Naive B cell (primary cell): ENCODE data around the gene FAM24B. TPM values are rescaled to one million over a fixed set of nuclear protein-coding genes. Genes with fewer than 3 reads are reported as not detected.
"Not testable (repeated sequence)": the region's sequence is repeated elsewhere in the genome, so short reads cannot be mapped to it uniquely, and the experiment has no call there.

ENCODE experiments used
- ATAC-seq, 2 donors: fragments of 150-1000 bp; cut with Tn5 transposase; 2 replicates each; pipeline ENCODE4 v1.10.0; 2021; ENCODE audit warnings: low read depth in 2 of 2, mild to moderate bottlenecking in 2 of 2, moderate library complexity in 2 of 2
- DNase-seq: peaks from one replicate; pipeline ENCODE4 v3.0.0; 2022
- H3K27ac Mint-ChIP-seq, 6 donors: one replicate each; pipeline ENCODE4 v1.8.0; 2020 to 2022; ENCODE audit warnings: mild to moderate bottlenecking in 6 of 6, mixed read lengths in 6 of 6, moderate library complexity in 5 of 6, inconsistent platforms in 2 of 6
- H3K27me3 Mint-ChIP-seq, 3 donors: one replicate each; pipeline ENCODE4 v1.8.0; 2021 to 2022; ENCODE audit warnings: mixed read lengths in 3 of 3, mild to moderate bottlenecking in 1 of 3
- H3K36me3 Mint-ChIP-seq, 2 donors: one replicate each; pipeline ENCODE4 v1.8.0; 2020 to 2022; ENCODE audit warnings: mixed read lengths in 2 of 2, inconsistent platforms in 1 of 2, mild to moderate bottlenecking in 1 of 2
- H3K4me1 Mint-ChIP-seq, 3 donors: one replicate each; pipeline ENCODE4 v1.8.0; 2020 to 2022; ENCODE audit warnings: mixed read lengths in 3 of 3, inconsistent platforms in 1 of 3, mild to moderate bottlenecking in 1 of 3, moderate library complexity in 1 of 3
- H3K4me3 Mint-ChIP-seq, 8 donors: one replicate each; pipeline ENCODE4 v1.8.0; 2020 to 2022; ENCODE audit warnings: mild to moderate bottlenecking in 8 of 8, mixed read lengths in 8 of 8, moderate library complexity in 8 of 8, inconsistent platforms in 2 of 8
- H3K9me3 Mint-ChIP-seq, 7 donors: one replicate each; pipeline ENCODE4 v1.8.0; 2020 to 2022; ENCODE audit warnings: mixed read lengths in 7 of 7, mild to moderate bottlenecking in 5 of 7, inconsistent platforms in 2 of 7, moderate library complexity in 1 of 7
- polyA plus RNA-seq, 6 donors: library from polyadenylated mRNA; unstranded; fragments of 300-500 nt; fragmentation: Illumina TruSeq; gene quantifications; one replicate each; pipeline ENCODE4 v1.2.3, GENCODE V29; 2021; ENCODE audit warnings: low read depth in 6 of 6

FAM24B gene
- polyA plus RNA-seq, 6 donors from 2014 or later = 5.0 to 14.0 (median 11.5) TPM

DNA sequence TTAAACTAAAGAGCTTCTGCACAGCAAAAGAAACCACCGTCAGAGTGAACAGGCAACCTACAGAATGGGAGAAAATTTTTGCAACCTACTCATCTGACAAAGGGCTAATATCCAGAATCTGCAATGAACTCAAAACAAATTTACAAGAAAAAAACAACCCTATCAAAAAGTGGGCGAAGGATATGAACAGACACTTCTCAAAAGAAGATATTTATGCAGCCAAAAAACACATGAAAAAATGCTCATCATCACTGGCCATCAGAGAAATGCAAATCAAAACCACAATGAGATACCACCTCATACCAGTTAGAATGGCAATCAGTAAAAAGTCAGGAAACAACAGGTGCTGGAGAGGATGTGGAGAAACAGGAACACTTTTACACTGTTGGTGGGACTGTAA, 7.4 kb downstream of the FAM24B start:
- H3K4me3 Mint-ChIP-seq, H3K36me3 Mint-ChIP-seq, ATAC-seq, H3K27ac Mint-ChIP-seq, H3K9me3 Mint-ChIP-seq, DNase-seq, H3K27me3 Mint-ChIP-seq: not testable (repeated sequence)
- H3K4me1 Mint-ChIP-seq = peaks cover 4 to 29% (median 16%) of the 10 kb centered on the region in 3 donors

DNA sequence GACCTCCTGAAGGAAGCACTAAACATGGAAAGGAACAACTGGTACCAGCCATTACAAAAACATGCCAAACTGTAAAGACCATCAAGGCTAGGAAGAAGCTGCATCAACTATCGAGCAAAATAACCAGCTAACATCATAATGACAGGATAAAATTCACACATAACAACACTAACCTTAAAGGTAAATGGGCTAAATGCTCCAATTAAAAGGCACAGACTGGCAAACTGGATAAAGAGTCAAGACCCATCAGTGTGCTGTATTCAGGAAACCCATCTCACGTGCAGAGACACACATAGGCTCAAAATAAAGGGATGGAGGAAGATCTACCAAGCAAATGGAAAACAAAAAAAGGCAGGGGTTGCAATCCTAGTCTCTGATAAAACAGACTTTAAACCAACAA, 10.6 kb downstream of the FAM24B start:
- not testable (repeated sequence) for H3K4me3 Mint-ChIP-seq

GRCh38 chr10:122866757-122867482, 12.5 kb downstream of the FAM24B start:
- peaks cover 19 to 34% (median 30%) of the 10 kb centered on the region in 3 donors for H3K4me1 Mint-ChIP-seq
- not testable (repeated sequence) for DNase-seq, ATAC-seq

More for the DNA sequence above, 10.6 kb downstream of the FAM24B start:
- Mint-ChIP-seq H3K4me1 (peaks cover 14 to 28% (median 26%) of the 10 kb centered on the region in 3 donors), H3K36me3 (peaks cover 7 to 13% of the 10 kb centered on the region in 2 donors)
- H3K9me3 Mint-ChIP-seq, H3K27me3 Mint-ChIP-seq, ATAC-seq, DNase-seq, H3K27ac Mint-ChIP-seq: not testable (repeated sequence)

GRCh38 chr10:122864901-122865300, 14.5 kb downstream of the FAM24B start:
- Mint-ChIP-seq H3K4me3 (no peak overlapping the region), H3K27ac (no peak overlapping the region), H3K27me3 (no peaks in the 10 kb centered on the region), H3K9me3 (peaks cover 0 to 6% (median 0%) of the 10 kb centered on the region in 7 donors), H3K36me3 (peaks cover 7 to 10% of the 10 kb centered on the region in 2 donors), H3K4me1 (peaks cover 26 to 41% (median 35%) of the 10 kb centered on the region in 3 donors)
- ATAC-seq (no peak), DNase-seq (no peak)

More at GRCh38 chr10:122866757-122867482, 12.5 kb downstream of the FAM24B start:
- not testable (repeated sequence) for H3K27me3 Mint-ChIP-seq, H3K9me3 Mint-ChIP-seq
- H3K27ac Mint-ChIP-seq = peak overlapping the region in 2 of 6 donors; percentile 28 to 86
- peak overlapping the region in 3 of 8 donors; percentile 25 to 55 (median 29) for H3K4me3 Mint-ChIP-seq
- peaks cover 7 to 13% of the 10 kb centered on the region in 2 donors for H3K36me3 Mint-ChIP-seq

DNA sequence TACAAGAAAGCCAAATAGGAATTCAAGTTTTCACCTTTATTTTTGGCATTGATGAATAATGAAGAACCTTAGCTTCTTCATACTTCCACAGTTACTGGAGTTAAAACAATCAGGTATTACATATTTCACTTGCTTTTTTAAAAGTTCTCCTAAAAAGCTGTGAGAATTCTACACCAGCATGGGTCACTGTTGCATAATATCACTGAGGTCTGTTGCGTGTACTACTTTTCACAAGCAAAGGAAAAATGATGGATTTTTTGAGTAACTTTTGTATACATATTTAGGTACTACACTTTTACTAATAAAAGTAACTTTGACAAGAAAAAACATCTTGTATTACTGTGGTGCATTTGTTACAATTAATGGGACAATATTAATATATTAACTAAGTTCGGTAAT, 15.2 kb downstream of the FAM24B start:
- ATAC-seq (no peak), DNase-seq (no peak)
- Mint-ChIP-seq H3K27ac (no peak overlapping the region), H3K9me3 (peaks cover 0 to 3% (median 0%) of the 10 kb centered on the region in 7 donors), H3K27me3 (no peaks in the 10 kb centered on the region), H3K4me1 (peaks cover 28 to 44% (median 33%) of the 10 kb centered on the region in 3 donors), H3K36me3 (peaks cover 6 to 8% of the 10 kb centered on the region in 2 donors), H3K4me3 (no peak overlapping the region)

DNA sequence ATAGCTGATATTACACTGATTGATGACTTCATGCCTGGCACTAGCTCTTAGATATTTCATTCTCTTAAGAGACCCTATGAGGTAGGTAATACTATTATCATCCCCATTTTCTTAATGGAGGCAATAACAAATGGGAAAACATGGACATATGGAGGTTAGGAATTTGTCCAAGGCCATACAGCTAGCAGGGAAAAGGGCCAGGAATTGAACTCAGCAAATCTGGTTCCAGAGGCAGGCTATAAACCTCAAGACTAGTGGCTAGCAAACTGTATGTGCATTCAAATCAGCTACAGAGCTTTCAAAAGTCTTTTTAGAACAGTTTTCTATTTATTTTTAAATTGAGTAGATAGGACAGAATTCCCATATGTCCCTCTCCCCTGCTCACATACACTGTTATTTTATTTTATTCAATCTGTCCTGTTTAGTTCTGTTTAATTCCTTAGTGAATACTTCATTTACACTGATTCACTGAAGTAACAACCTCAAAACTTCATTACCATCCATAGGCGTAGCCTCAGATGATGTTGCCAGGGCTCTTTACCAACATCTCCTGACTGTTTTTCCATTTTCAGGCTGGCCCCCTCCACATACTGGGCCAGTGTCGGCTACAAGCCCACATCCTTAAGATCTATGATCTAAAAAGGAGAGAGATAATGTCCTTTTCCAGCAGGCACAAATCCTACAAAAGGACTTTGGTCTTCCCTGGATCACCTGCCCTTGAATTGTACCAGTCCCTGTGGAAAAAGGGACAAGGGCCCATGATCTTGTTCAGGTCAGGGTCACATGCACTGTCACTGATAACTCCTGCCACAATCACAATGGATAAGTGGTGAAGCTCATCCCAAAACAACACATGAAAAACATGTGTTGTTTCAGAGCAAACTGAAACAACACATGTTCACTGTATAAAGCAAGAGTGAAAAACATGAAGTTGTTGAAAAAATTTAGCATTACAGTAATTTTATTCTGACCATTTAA, 15.9 kb downstream of the FAM24B start:
- peaks cover 0 to 2% (median 0%) of the 10 kb centered on the region in 7 donors for H3K9me3 Mint-ChIP-seq
- ATAC-seq = no peak
- no peaks in the 10 kb centered on the region for H3K27me3 Mint-ChIP-seq
- peaks cover 28 to 48% (median 33%) of the 10 kb centered on the region in 3 donors for H3K4me1 Mint-ChIP-seq
- DNase-seq = no peak
- H3K27ac Mint-ChIP-seq = peak overlapping the region in 1 of 6 donors; percentile 32
- H3K4me3 Mint-ChIP-seq = no peak overlapping the region
- peaks cover 6 to 14% of the 10 kb centered on the region in 2 donors for H3K36me3 Mint-ChIP-seq

DNA sequence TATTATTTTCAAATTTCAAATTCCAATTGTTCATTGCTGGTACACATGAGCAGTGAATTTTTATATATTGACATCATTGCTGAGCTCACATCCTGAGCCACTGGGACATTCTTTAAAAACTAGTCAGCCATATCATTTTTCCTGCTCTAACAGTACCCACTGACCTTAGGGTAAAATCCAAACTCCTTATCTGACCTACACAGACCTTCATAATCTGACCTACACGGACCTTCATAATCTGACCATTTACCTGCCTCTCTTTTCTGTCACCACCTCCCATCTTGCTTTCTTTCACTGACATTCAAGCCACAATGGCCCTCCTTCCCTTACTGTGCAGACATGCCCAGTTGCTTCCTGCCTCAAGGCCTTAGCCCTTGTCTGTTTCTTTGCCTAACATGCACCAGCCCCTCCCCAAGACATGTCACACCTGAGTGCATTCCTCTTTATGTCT, 17.6 kb downstream of the FAM24B start:
- Mint-ChIP-seq H3K36me3 (peaks cover 3 to 7% of the 10 kb centered on the region in 2 donors), H3K4me3 (no peak overlapping the region), H3K27me3 (no peaks in the 10 kb centered on the region), H3K9me3 (peaks cover 0 to under 1% (median 0%) of the 10 kb centered on the region in 7 donors), H3K4me1 (peaks cover 24 to 45% (median 27%) of the 10 kb centered on the region in 3 donors), H3K27ac (peak overlapping the region in 1 of 6 donors; percentile 55)
- no peak for ATAC-seq
- no peak for DNase-seq

- Mint-ChIP-seq H3K27ac (peak overlapping the region in 1 of 6 donors; percentile 27), H3K36me3 (peaks cover 15 to 19% of the 10 kb centered on the region in 2 donors)
- no peak for ATAC-seq
These were observed 19.9 kb downstream of the FAM24B start for GRCh38 chr10:122859527-122859926.

GRCh38 chr10:122858042-122858441, 21.3 kb downstream of the FAM24B start:
- not testable (repeated sequence) for H3K27ac Mint-ChIP-seq, H3K27me3 Mint-ChIP-seq

More at GRCh38 chr10:122859527-122859926, 19.9 kb downstream of the FAM24B start:
- Mint-ChIP-seq H3K4me1 (peaks cover 17 to 36% (median 19%) of the 10 kb centered on the region in 3 donors), H3K4me3 (no peak overlapping the region), H3K9me3 (no peaks in the 10 kb centered on the region), H3K27me3 (no peaks in the 10 kb centered on the region)
- no peak for DNase-seq

DNA sequence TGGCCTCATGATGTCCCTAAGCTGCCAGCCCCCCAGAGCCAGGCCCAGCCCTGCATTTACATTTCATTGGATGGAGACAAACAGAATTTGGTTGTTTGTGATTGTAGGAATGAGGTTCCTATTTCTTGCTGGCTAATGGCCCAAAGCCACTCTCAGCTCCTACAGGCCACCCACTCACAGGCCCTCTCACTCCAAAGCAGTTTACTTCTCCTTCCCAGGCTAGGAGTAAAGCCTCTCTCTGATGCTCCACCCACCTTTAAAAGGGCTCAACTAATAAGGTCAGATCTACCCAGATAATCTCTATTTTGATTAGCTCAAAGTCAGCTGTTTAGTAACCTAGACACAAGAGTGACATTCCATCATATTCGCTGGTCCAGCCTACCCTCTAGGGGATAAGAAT, 22.5 kb downstream of the FAM24B start:
- DNase-seq = no peak
- peaks cover 11 to 29% (median 16%) of the 10 kb centered on the region in 3 donors for H3K4me1 Mint-ChIP-seq
- H3K36me3 Mint-ChIP-seq = peaks cover 24 to 34% of the 10 kb centered on the region in 2 donors

More at GRCh38 chr10:122858042-122858441, 21.3 kb downstream of the FAM24B start:
- not testable (repeated sequence) for ATAC-seq, H3K9me3 Mint-ChIP-seq, DNase-seq, H3K4me3 Mint-ChIP-seq
- Mint-ChIP-seq H3K4me1 (peaks cover 15 to 33% (median 21%) of the 10 kb centered on the region in 3 donors), H3K36me3 (peaks cover 20 to 30% of the 10 kb centered on the region in 2 donors)

DNA sequence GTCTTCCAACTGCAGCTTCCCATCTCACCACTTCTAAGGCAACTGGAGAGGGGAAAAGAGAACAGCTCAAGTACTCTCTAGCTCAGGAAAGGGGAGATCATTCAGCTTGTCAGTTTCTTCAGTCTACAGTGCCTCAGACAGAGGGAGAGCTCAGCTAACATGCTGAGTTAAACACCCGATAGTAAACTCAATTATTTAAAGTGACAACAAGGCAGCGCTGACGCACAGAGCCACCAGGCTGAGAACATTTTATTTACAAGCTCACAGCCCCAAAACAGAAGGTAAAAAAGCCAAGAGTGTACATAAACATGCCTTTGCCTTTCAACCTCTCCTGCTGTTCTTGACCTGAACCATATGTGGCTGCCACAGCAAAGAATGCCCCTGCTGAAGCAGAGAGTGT, 23.6 kb downstream of the FAM24B start:
- Mint-ChIP-seq H3K27me3 (no peaks in the 10 kb centered on the region), H3K4me3 (peak overlapping the region in 1 of 8 donors; percentile 51), H3K36me3 (peaks cover 24 to 34% of the 10 kb centered on the region in 2 donors), H3K9me3 (peaks cover 0 to 5% (median 0%) of the 10 kb centered on the region in 7 donors), H3K4me1 (peaks cover 5 to 25% (median 12%) of the 10 kb centered on the region in 3 donors), H3K27ac (no peak overlapping the region)
- DNase-seq (no peak), ATAC-seq (no peak)

More for the DNA sequence above, 22.5 kb downstream of the FAM24B start:
- no peak for ATAC-seq
- Mint-ChIP-seq H3K27ac (no peak overlapping the region), H3K4me3 (no peak overlapping the region), H3K9me3 (peaks cover 0 to 5% (median 0%) of the 10 kb centered on the region in 7 donors), H3K27me3 (no peaks in the 10 kb centered on the region)

GRCh38 chr10:122854648-122855047, 24.7 kb downstream of the FAM24B start:
- H3K36me3 Mint-ChIP-seq = peaks cover 24 to 44% of the 10 kb centered on the region in 2 donors

More at GRCh38 chr10:122854648-122855047, 24.7 kb downstream of the FAM24B start:
- no peak for DNase-seq
- H3K27me3 Mint-ChIP-seq = no peaks in the 10 kb centered on the region
- no peak for ATAC-seq
- H3K4me3 Mint-ChIP-seq = peak overlapping the region in 1 of 8 donors; percentile 54
- H3K9me3 Mint-ChIP-seq = peaks cover 0 to 5% (median 0%) of the 10 kb centered on the region in 7 donors
- H3K4me1 Mint-ChIP-seq = peaks cover 5 to 19% (median 7%) of the 10 kb centered on the region in 3 donors
- no peak overlapping the region for H3K27ac Mint-ChIP-seq
